ENCODE data around the gene SLN.

The SLN gene

DNA sequence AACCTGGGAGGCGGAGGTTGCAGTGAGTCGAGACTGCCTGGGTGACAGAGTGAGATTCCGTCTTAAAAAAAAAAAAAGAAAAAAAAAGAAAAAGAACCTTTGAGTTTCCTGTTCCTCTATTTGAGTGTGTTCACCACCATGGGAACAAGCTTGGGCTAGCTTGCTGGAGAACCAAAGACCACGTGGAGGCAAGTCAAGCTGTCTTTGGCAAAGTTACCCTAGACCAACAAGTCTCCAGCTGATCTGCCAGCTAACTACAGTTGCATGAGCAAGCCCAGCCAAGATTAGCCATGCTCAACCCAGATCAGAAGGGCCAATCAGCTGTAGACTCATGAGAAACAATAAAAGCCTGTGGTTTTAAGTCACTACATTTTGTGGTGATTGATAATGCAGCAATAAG lies 29.7 kb downstream of the SLN start:
- DNase-seq = no peak

- DNase-seq = no peak
These were observed 32.4 kb downstream of the SLN start for GRCh38 chr11:107679255-107680024.

GRCh38 chr11:107678632-107678971 lies 33.3 kb downstream of the SLN start:
- DNase-seq = no peak

GRCh38 chr11:107677924-107678631 lies 33.8 kb downstream of the SLN start:
- DNase-seq = no peak

GRCh38 chr11:107676336-107677057 lies 35.4 kb downstream of the SLN start:
- DNase-seq = no peak

DNA sequence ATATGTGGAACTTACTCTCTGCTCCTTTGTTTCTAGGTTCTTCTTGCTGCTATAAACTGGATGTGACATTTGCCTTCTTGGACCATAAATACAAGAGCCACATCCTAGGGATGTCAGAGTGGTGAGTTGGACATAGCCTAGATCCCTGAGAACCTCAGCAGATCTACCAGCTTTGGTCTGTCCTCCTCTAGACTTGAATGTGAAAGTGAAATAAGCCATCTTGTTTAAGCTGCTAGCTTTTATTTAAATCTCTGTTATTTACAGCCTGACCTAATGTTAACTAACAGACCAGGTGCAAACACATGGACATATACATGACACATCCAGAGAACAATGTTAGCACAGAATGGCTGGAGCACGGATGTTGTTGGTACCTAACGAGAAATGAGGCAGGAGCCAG lies 36.0 kb downstream of the SLN start:
- DNase-seq = no peak

- no peak for DNase-seq
These were observed 41.8 kb downstream of the SLN start for GRCh38 chr11:107669893-107670601.

- DNase-seq = no peak
These were observed 42.6 kb downstream of the SLN start for GRCh38 chr11:107669191-107669740.

DNA sequence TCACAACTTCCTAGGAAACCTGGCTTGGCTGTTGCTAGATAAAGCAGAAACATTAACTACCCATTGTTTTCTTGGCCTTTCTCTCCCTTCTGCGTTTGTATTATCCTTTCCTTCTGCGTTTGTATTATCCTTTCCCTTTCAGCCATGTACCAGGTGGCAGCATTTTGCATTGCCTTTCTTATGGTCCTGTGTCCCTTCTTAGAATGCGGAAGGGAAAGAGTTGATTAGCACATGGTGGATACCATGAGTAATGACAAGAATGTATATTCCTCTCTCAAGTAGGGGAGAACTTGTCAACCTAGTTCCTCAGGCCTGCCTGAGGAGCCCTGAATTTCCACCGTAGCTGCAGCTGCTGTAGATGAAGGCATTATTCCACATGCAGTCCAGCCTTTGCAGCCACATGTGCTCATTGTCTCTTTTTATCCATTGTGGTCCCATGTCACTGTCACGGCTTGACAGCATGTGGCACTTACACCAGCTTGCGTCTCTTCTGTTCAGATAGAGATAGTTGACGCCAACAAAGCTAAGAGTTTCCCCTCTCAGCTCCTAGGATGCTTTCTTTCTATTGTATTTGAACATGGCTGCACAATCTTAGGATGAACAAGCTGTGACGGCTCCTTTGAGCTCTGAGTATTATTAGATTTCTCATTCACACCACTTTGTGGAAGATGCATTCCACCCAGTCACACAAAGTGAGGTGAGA lies 44.8 kb downstream of the SLN start:
- DNase-seq = no peak

- DNase-seq = no peak
These were observed 46.8 kb downstream of the SLN start for GRCh38 chr11:107665018-107665417.

- no peak for DNase-seq
These were observed 50.2 kb downstream of the SLN start for GRCh38 chr11:107661656-107662055.

DNA sequence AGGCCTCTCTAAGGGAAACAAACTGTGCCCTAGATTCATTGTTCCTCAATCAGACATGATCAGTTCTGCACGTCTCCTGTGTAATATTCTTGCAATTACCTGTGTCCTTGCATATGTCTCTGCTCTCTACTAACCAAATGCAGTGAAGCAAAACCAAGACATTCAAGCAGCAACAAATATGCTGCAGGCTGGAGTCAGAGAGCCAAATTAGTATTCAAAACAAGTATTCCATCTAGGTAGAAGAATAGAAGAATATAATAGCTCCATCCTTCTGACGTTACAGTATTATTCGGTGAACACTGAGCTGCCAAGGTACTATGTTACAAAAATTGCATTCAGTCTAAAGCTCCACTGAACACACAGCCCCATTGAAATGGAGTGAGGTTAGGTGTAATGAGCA lies 51.8 kb downstream of the SLN start:
- no peak for DNase-seq

DNA sequence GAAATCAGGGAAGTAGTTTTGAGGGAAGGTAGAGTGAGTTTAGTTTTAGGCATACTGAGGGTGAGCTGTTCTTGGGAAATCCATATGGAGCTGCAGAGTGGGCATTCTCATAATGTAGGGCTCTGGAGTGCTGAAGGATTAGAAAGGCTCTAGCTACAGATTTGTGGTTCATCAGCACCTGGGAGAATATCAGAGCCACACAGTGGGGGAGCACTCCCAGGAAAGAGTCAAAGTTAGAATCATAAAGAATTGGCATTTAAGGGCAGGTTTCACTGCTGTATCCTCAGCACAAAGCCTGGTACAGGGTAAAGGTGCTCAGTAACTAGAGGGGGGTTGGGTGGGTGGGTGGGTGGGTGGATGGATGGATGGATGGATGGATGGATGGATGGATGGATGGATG lies 52.5 kb downstream of the SLN start:
- no peak for DNase-seq

Data from NCI-H1694 treated with DMSO at 0.1 percent for 48 hours (cell line).